GM10847 (cell line): ENCODE data around the gene ARSB.

Source experiments
- POLR2A ChIP-seq: IDR thresholded peaks from 2 replicates; pipeline ENCODE4 v1.6.1; 2011; ENCODE audit not compliant: insufficient read length; ENCODE audit errors: extremely low read depth

The ARSB gene

DNA sequence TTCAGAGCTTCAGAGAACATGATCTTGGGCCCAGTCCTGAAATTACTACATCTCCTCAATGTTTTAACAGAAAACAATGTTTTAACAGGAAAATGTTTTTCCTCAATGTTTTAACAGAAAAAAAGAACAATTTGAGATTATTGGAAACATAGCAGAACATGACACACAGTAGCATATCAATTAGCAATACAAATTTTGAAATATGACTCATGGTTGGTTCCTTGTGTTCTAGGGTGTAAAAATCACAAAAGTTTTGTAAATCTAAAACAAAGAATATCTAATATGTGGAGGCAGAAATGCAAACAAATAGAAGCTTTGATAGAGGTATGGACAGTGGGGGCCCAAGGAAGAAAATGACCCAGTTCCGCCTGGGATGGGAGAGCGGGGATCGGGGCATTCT lies 22.8 kb upstream of the ARSB start:
- no peak for TF ChIP-seq POLR2A

- TF ChIP-seq POLR2A = no peak
Observed at GRCh38 chr5:79005936-79006631, 21.0 kb upstream of the ARSB start.

GRCh38 chr5:79005151-79005550 lies 20.0 kb upstream of the ARSB start:
- no peak for TF ChIP-seq POLR2A

GRCh38 chr5:79002374-79002773 lies 17.3 kb upstream of the ARSB start:
- no peak for TF ChIP-seq POLR2A

- TF ChIP-seq POLR2A = no peak
Observed at GRCh38 chr5:79001471-79001870, 16.4 kb upstream of the ARSB start.

GRCh38 chr5:78997090-78997489 lies 12.0 kb upstream of the ARSB start:
- TF ChIP-seq POLR2A = no peak

- no peak for TF ChIP-seq POLR2A
Observed at GRCh38 chr5:78995521-78996007, 10.5 kb upstream of the ARSB start.

DNA sequence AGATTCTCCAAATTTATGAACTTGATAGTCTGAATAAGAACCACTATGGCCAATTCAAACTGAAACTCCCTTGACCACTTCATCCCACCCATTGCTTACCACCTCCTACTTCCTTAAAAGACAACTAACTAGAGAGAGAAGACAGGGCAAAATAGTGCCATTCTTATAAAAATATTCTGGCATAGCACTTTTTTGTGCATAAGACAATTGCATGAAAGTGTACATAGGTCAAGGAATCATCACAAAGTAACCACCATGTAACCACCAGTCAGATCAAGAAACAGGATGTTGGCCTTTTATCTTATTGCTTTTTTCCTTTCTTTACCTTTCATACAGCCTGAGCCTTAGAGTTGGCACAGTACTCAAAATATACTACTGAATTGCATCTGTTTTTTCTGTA lies 8.1 kb upstream of the ARSB start:
- no peak for TF ChIP-seq POLR2A

DNA sequence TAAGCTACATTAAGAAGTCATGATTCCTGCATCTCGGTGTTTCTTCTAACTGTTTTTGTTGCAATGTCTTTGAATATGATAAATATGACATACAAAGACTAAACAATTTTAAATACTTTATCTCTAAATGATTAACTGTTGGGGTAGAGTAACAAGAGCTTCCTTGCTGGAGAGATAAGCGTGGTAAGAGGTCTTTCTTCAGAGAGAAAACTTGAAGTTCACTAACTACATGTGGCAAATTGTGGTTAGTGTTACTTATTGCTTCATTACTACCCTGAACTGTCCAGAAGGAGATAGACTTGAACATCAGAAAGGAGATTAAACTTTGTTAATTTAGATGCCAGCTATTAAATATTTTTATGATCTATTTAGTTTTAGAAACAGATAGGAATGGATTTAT lies 7.0 kb upstream of the ARSB start:
- no peak for TF ChIP-seq POLR2A

DNA sequence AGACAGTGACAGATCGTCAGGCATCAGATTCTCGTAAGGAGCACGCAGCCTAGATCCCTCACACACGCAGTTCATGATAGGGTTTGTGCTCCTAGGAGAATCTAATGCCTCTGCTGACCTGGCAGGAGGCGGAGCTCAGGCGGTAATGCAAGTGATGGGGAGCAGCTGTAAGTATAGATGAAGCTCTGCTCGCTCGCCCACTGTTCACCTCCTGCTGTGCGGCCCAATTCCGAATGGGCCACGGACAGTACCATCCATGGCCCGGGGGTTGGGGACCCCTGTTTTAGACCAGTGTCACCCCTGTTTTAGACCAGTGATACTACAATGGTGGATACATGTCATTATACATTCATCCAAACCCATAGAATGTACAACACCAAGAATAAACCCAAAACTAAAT lies 4.0 kb upstream of the ARSB start:
- no peak for TF ChIP-seq POLR2A

- TF ChIP-seq POLR2A = no peak
Observed at GRCh38 chr5:78985725-78986223, 664 bp upstream of the ARSB start.

GRCh38 chr5:78984439-78985115 lies 533 bp downstream of the ARSB start:
- peak; percentile 68 for TF ChIP-seq POLR2A

- no peak for TF ChIP-seq POLR2A
Observed at GRCh38 chr5:78983601-78984438, 1.3 kb downstream of the ARSB start.

DNA sequence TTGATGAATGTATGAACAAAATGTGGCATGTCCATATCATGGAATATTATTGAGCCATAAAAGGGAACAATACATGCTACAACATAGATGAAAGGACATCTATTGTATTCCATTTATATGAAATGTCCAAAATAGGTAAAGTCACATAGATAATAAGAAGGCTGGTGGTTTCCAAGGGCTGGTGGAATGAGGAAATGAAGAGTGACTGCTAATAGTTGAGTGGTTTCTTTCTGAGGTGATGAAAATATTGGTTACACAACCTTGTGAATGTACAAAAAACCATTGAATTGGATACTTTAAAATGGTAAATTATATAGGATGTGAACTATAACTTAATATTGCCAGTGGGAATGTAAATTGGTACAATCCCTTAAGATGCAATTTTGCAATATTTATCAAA lies 5.2 kb downstream of the ARSB start:
- TF ChIP-seq POLR2A = no peak

DNA sequence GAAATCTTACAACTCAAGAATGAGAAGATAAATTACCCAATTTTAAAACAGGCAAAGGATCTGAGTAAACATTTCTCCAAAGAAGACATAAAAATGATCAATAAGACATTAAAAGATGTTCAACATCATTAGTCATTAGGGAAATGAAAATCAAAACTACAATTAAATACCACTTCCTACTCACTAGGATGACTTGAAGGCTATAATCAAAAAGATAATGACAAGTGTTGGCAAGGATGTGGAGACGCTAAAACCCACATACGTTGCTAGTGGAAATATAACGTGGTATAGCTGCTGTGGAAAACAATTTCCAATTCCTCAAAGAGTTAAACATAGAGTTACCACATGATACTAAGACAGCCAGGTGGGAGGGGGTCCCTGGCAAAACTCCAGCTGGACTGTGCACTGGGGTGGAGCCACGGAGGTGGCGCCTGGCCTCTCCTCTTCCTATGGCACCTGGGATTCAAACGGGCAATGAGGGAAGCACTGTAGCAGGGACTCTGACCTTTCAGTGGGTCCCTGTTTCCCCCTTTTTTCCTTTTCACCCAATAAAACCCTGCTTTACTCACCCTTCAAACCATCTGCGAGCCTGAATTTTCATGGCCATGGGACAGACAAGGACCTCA lies 5.9 kb downstream of the ARSB start:
- TF ChIP-seq POLR2A = no peak
